D341Med (cell line): ENCODE data around the gene SEPHS1.
"Not testable (repeated sequence)": the region's sequence is repeated elsewhere in the genome, so short reads cannot be mapped to it uniquely, and the experiment has no call there.

Source experiments
- DNase-seq: peaks from one replicate; pipeline ENCODE4 v3.0.0; 2012; ENCODE audit warnings: low spot score

Gene SEPHS1

DNA sequence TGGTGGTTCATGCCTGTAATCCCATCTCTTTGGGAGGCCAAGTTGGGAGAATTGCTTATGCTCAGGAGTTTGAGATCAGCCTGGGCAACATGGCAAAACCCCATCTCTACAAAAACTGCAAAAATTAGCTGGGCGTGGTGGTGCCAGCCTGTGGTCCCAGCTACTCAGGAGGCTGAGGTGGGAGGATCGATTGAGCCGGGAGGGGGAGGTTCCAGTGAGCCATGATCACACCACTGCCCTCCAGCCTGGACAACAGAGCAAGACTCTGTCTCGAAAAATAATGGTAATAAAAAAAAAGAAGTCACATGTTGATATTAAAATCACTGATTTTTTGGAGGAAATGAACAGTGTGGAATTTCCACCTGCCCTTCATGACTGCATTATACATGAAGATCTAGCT is 64.0 kb downstream of the SEPHS1 start:
- no peak for DNase-seq

DNA sequence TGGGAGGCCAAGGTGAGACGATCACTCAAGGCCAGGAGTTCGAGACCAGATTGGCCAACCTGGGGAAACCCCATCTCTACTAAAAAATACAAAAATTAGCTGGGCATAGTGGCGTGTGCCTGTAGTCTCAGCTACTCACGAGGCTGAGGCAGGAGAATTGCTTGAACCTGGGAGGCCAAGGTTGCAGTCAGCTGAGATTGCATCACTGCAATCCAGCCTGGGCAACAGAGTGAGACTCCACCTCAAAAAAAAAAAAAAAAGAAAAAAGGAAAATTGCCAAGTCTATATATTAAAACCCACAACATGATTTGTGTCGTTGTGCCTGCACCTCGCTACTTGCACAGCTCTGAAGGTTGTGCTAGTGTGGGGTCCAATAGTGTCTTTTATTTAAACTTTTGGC is 65.7 kb downstream of the SEPHS1 start:
- DNase-seq: not testable (repeated sequence)

DNA sequence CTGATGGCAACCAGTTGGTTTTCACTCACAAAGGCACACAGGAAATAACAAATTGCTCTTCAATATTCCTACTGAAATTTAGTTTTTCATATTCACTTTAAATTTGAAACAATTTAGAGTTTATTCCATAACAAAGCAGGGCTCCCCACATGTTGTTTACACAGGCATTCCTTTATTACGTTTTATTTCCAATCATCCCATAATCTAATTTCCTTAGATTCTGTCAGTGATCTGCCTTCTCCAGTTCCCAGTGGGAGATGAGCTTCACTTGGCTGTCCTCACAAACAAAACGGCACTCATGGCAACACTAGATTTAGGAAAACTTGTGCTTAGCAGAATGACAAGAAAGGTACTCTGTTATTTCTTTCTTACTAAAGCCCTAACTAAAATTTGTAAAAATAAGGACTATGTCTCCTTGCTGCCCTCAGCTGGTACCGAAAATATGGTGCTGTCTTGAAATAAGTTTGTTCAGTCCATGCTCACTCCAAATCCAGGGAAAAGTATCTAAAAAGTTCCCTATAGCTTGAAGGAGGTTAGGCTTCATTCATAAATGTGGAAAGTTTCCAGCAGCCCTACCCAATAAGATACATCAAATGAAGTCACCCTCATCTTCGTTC is 71.2 kb downstream of the SEPHS1 start:
- DNase-seq: no peak

DNA sequence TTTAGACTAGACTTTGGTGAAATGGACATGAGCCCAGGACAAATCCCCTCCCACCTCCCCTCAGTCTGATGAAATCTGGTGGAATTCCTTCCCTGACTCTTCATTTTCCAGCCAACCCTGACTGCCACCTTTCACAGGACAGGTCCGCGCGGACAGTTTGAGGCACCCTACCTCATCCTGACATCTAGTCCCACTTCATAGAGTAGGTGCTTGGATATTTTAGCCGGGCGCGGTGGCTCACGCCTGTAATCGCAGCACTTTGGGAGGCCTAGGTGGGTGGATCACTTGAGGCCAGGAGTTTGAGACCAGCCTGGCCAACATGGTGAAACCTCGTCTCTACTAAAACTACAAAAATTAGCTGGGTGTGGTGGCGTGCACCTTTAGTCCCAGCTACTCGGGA is 71.9 kb downstream of the SEPHS1 start:
- DNase-seq: not testable (repeated sequence)

DNA sequence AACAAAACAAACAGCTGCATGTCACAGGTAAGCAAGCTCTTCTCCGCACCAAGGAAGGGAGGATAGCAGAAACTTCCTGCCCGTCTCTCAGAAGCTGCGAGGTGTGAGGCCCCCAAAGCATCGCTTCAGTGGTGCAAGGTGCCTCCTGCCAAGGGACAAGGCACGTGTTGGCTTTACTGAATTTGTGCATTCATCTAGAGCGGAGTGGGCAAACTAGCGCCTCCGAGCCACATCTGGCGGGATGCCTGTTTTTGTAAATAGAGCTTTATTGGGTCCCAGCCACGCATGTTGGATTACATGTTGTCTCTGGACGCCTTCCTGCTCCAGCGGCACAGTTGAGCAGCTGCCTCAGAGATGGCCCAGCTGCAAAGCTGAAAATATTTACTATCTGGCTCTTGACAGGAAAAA is 75.9 kb downstream of the SEPHS1 start:
- DNase-seq: no peak

DNA sequence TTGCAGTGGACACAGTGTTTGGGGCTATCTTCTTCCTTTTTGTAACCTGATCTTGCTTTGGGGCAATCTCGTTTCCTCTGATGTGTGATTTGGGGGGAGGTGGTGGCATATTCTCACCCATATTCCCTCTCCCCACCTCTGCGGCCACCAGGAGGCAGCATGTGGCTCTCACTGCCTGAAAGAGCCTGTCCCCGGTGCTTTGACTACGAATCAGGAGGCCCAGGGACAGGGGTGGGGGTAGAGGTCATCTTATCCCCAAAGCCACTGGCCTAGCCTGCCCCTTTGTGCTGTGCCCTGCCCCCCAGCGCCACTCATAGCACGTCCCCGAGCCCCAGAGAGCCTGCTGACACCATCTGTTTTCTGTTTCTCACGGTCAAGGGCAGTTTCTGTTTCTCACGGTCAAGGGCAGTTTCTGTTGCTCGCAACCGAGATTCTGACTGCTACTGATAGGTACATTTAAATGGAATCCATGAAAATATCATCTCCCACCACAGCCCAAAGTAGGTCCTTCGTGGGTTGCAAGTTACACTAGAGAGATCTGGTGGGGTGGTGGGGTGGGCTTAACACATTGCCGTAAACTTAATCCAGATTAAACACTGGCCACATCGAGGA is 76.4 kb downstream of the SEPHS1 start:
- DNase-seq: peak; percentile 55

DNA sequence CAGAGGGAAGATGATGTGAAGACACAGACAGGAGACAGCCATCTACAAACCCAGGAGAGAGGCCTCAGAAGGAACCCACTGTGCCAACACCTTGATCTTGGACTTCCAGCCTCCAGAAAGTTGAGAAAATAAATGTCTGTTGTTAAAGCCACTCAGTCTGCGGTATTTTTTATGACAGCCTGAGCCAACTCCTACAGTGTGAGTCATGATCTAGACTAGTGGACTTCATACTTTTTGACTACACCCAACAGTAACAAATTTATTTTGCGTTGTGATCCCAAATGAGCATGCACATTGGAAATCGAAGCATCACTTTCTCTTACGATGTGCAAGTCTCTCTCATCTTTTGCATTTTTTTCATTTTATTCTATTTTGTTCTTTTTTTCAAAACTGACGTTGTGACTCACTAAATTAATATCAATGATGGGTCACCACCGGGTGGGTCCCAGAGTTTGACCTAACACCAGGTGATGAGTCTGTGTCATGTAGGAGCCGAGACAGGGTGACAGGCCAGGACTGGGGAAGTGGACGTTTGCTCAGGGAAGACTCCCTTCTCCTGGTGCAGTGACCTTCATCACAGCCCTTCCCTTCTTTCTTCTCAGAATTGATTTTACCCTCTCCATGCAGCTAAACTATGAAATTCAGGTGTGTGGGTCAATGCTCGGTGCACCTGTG is 77.1 kb downstream of the SEPHS1 start:
- DNase-seq: no peak

DNA sequence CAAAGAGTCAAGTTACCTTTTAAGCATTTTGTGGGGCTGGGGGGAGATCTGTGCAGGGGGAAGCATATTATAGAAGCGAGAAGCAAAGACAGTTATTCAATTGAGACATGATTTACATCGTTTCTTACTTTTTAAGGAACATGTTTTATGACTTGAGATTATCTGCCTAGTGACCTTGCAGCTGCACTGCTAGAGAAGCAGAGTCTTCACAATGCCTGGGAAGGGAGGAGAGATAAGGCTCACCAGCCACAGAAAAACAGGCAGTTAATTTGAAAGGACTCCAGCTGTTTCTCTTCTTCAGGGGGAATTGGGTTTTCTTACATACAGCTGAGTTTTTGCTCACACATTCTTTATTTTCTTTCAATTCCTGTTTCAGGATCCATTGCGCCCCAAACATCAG is 79.3 kb downstream of the SEPHS1 start:
- no peak for DNase-seq

DNA sequence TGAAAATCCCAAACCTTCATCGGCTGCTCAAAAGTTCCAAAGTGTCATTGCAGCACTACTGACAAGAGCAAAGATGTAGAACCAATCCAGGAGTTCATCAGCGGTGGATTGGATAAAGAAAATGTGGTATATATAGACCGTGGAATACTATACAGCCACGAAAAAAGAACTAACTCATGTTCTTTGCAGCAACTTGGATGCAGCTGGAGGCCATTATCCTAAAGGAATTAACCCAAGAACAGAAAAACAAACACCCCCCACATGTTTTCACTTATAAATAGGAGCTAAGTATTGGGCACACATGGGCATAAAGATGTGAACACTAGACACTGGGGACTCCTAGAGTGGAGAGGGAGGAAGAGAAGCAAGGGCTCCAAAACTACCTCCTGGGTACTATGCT is 79.8 kb downstream of the SEPHS1 start:
- no peak for DNase-seq
